SK-N-SH treated with all-trans-retinoic acid at 6 μM for 48 hours (cell line): Measurements from ENCODE around the gene INTS13.

Experiments used
- ATAC-seq: fragments of 200-7000 bp; cut with Tn5 transposase; 3 replicates; pipeline ENCODE4 v1.9.1; 2020; ENCODE audit warnings: mild to moderate bottlenecking, moderate library complexity
- ARNTL ChIP-seq: fragments of 450-650 bp; formaldehyde crosslinking; IDR thresholded peaks from 2 replicates; pipeline ENCODE4 v1.5.0; 2020; ENCODE audit warnings: low read depth, mild to moderate bottlenecking, moderate library complexity, borderline replicate concordance
- CREB5 ChIP-seq: fragments of 250-450 bp; sonication (Bioruptor Pico); IDR thresholded peaks from 2 replicates; pipeline ENCODE4 v1.5.1; 2020; ENCODE audit warnings: low read depth, mild to moderate bottlenecking, moderate library complexity
- CSDC2 ChIP-seq: fragments of 250-450 bp; sonication (Bioruptor Pico); IDR thresholded peaks from 2 replicates; pipeline ENCODE4 v1.5.0; 2020; ENCODE audit warnings: mild to moderate bottlenecking, moderate library complexity
- ESRRG ChIP-seq: fragments of 250-450 bp; sonication (Bioruptor Pico); IDR thresholded peaks from 2 replicates; pipeline ENCODE4 v1.6.1; 2021; ENCODE audit warnings: mild to moderate bottlenecking
- GLIS3 ChIP-seq: fragments of 250-450 bp; sonication (Bioruptor Pico); IDR thresholded peaks from 2 replicates; pipeline ENCODE4 v1.5.0; 2020; ENCODE audit warnings: mild to moderate bottlenecking, moderate library complexity
- OSR1 ChIP-seq: fragments of 250-450 bp; sonication (Bioruptor Pico); IDR thresholded peaks from 2 replicates; pipeline ENCODE4 v1.8.0; 2022; ENCODE audit warnings: moderate library complexity, mild to moderate bottlenecking, inconsistent platforms
- PATZ1 ChIP-seq: fragments of 250-450 bp; sonication (Bioruptor Pico); IDR thresholded peaks from 2 replicates; pipeline ENCODE4 v1.8.0; 2020; ENCODE audit warnings: mild to moderate bottlenecking, moderate library complexity, borderline replicate concordance
- POU6F1 ChIP-seq: fragments of 250-450 bp; sonication (Bioruptor Pico); IDR thresholded peaks from 2 replicates; pipeline ENCODE4 v1.8.0; 2021; ENCODE audit warnings: low read depth, mild to moderate bottlenecking, moderate library complexity, borderline replicate concordance
- PPARA ChIP-seq: fragments of 250-450 bp; sonication (Bioruptor Pico); IDR thresholded peaks from 2 replicates; pipeline ENCODE4 v1.5.0; 2020; ENCODE audit warnings: mild to moderate bottlenecking, borderline replicate concordance
- RARB ChIP-seq: fragments of 250-450 bp; sonication (Bioruptor Pico); IDR thresholded peaks from 2 replicates; pipeline ENCODE4 v1.8.0; 2021; ENCODE audit warnings: mild to moderate bottlenecking, moderate library complexity
- SNAI2 ChIP-seq: fragments of 250-450 bp; sonication (Bioruptor Pico); IDR thresholded peaks from 2 replicates; pipeline ENCODE4 v1.5.0; 2020; ENCODE audit warnings: mild to moderate bottlenecking, moderate library complexity
- TCF4 ChIP-seq: fragments of 250-450 bp; sonication (Bioruptor Pico); IDR thresholded peaks from 2 replicates; pipeline ENCODE4 v1.8.0; 2021; ENCODE audit warnings: mild to moderate bottlenecking, moderate library complexity, borderline replicate concordance
- TOX ChIP-seq: fragments of 250-450 bp; sonication (Bioruptor Pico); IDR thresholded peaks from 2 replicates; pipeline ENCODE4 v1.8.0; 2021; ENCODE audit warnings: mild to moderate bottlenecking, moderate library complexity, borderline replicate concordance
- ZC3H10 ChIP-seq: fragments of 250-450 bp; sonication (Bioruptor Pico); IDR thresholded peaks from 2 replicates; pipeline ENCODE4 v1.5.1; 2021; ENCODE audit warnings: mild to moderate bottlenecking, moderate library complexity
- ZFP3 ChIP-seq: fragments of 250-450 bp; sonication (Bioruptor Pico); IDR thresholded peaks from 2 replicates; pipeline ENCODE4 v1.5.0; 2020; ENCODE audit warnings: mild to moderate bottlenecking, moderate library complexity
- ZFP30 ChIP-seq: fragments of 450-650 bp; formaldehyde crosslinking; IDR thresholded peaks from 2 replicates; pipeline ENCODE4 v1.5.0; 2022; ENCODE audit warnings: mild to moderate bottlenecking, moderate library complexity
- ZNF565 ChIP-seq: fragments of 450-650 bp; formaldehyde crosslinking; conservative IDR thresholded peaks from 2 replicates; pipeline ENCODE4 v1.5.0; 2020; ENCODE audit warnings: low read depth, mild to moderate bottlenecking, moderate library complexity
- ZNF70 ChIP-seq: fragments of 450-650 bp; formaldehyde crosslinking; IDR thresholded peaks from 2 replicates; pipeline ENCODE4 v1.5.0; 2020; ENCODE audit warnings: mild to moderate bottlenecking, moderate library complexity
- ZNF8 ChIP-seq: fragments of 450-650 bp; formaldehyde crosslinking; IDR thresholded peaks from 2 replicates; pipeline ENCODE4 v1.5.0; 2020; ENCODE audit warnings: mild to moderate bottlenecking, moderate library complexity

INTS13 gene

GRCh38 chr12:26970136-26970535, 32.4 kb upstream of the INTS13 start:
- no peak for ATAC-seq
- TF ChIP-seq ZNF565 (CRISPR knock-in tag) = no peak
- TF ChIP-seq CREB5 = no peak
- no peak for TF ChIP-seq ZFP30 (CRISPR knock-in tag)
- no peak for TF ChIP-seq PATZ1
- no peak for TF ChIP-seq GLIS3 (CRISPR knock-in tag)
- TF ChIP-seq TCF4 (CRISPR knock-in tag) = no peak
- no peak for TF ChIP-seq ZNF8 (CRISPR knock-in tag)
- TF ChIP-seq ZC3H10 (CRISPR knock-in tag) = no peak
- no peak for TF ChIP-seq SNAI2 (CRISPR knock-in tag)

- TF ChIP-seq ZC3H10 (CRISPR knock-in tag) (no peak), PPARA (CRISPR knock-in tag) (no peak), CREB5 (no peak), ZFP30 (CRISPR knock-in tag) (no peak), ZNF565 (CRISPR knock-in tag) (no peak), SNAI2 (CRISPR knock-in tag) (no peak), RARB (no peak), CSDC2 (CRISPR knock-in tag) (no peak), ARNTL (CRISPR knock-in tag) (no peak), POU6F1 (CRISPR knock-in tag) (no peak), ZNF70 (CRISPR knock-in tag) (no peak), TCF4 (CRISPR knock-in tag) (no peak), PATZ1 (no peak), ZFP3 (CRISPR knock-in tag) (no peak), GLIS3 (CRISPR knock-in tag) (no peak), ESRRG (no peak), ZNF8 (CRISPR knock-in tag) (no peak), TOX (CRISPR knock-in tag) (no peak), OSR1 (CRISPR knock-in tag) (no peak)
- no peak for ATAC-seq
These were observed 29.1 kb upstream of the INTS13 start for GRCh38 chr12:26966842-26967241.

GRCh38 chr12:26963413-26963812, 25.6 kb upstream of the INTS13 start:
- TF ChIP-seq ZC3H10 (CRISPR knock-in tag) = no peak
- TF ChIP-seq ZNF565 (CRISPR knock-in tag) = no peak
- TF ChIP-seq ARNTL (CRISPR knock-in tag) = no peak
- TF ChIP-seq CREB5 = no peak
- TF ChIP-seq TOX (CRISPR knock-in tag) = no peak
- ATAC-seq = no peak
